HepG2 (cell line): Measurements from ENCODE around the gene CLCA2. TPM values are rescaled to one million over a fixed set of nuclear protein-coding genes. Genes with fewer than 3 reads are reported as not detected.

Experiments
- ATAC-seq: fragments of 200-7000 bp; cut with Tn5 transposase; 3 replicates; pipeline ENCODE4 v1.9.1; 2020; ENCODE audit warnings: mild to moderate bottlenecking, moderate library complexity
- BruUV-seq: library from RNA; stranded (reverse); fragments of 400-500 nt; replicated peaks from 2 replicates; lab custom pipeline; 2021; lab: Mats Ljungman, UMichigan
- CTCF ChIA-PET: fragments of 300-600 bp; formaldehyde crosslinking; extraction: SDS; loops from one replicate; lab custom pipeline; 2021; ENCODE audit warnings: low total read pairs, inconsistent platforms, low intra/inter-chr PET ratio; lab: Yijun Ruan, JAX
- POLR2A ChIA-PET: fragments of 350-600 bp; sonication (Branson Sonifier 250); formaldehyde crosslinking; loops from one replicate; lab custom pipeline; 2020; ENCODE audit warnings: antibody characterized with exemption, inconsistent platforms; lab: Yijun Ruan, JAX
- DNase-seq: peaks from one replicate; pipeline ENCODE4 v3.0.0-alpha.2; 2015; ENCODE audit warnings: low spot score
- FAIRE-seq: peaks from 3 replicates; lab custom pipeline; 2011; peaks lifted over from hg19 to GRCh38; lab: Jason Lieb, UNC
- H2AFZ ChIP-seq: one replicate; pipeline ENCODE4 v1.6.1; 2011; ENCODE audit warnings: low read length, inconsistent platforms
- H3K27ac ChIP-seq: fragments of 300-600 bp; 3 replicates; pipeline ENCODE4 v1.8.0; 2011; ENCODE audit warnings: mixed run types, mild to moderate bottlenecking, mixed read lengths, low read length, inconsistent platforms; ENCODE audit not compliant: insufficient read depth; ENCODE audit errors: extremely low read length
- H3K27me3 ChIP-seq, 2 experiments: fragments of 200-600 bp in 1 of 2; 2 replicates in 1 of 2; 3 replicates in 1 of 2; pipeline versions ENCODE4 v1.6.0 to v1.8.0; 2011; ENCODE audit warnings: low read length in 2 of 2, mild to moderate bottlenecking in 2 of 2, moderate library complexity in 2 of 2, inconsistent platforms in 1 of 2; ENCODE audit not compliant: insufficient read depth in 2 of 2, control insufficient read depth in 1 of 2
- H3K36me3 ChIP-seq, 2 experiments: fragments of 200-600 bp in 1 of 2; replicated peaks in 1 of 2; 2 replicates in 1 of 2; 3 replicates in 1 of 2; pipeline versions ENCODE4 v1.5.1 to v1.8.0; 2011; ENCODE audit warnings: low read length in 2 of 2, inconsistent platforms in 1 of 2; ENCODE audit not compliant: insufficient read depth in 2 of 2, control insufficient read depth in 1 of 2
- H3K4me1 ChIP-seq: 2 replicates; pipeline ENCODE4 v1.5.1; 2012; ENCODE audit warnings: low read length, inconsistent platforms; ENCODE audit not compliant: insufficient read depth
- H3K4me2 ChIP-seq: 2 replicates; pipeline ENCODE4 v1.6.0; 2011; ENCODE audit warnings: low read depth, low read length, inconsistent platforms
- H3K4me3 ChIP-seq, 3 experiments: fragments of 200-600 bp in 1 of 3; sonication (generic), shearing (Covaris generic) in 1 of 3; replicated peaks in 1 of 3; 2 replicates each; pipeline ENCODE4 v1.5.1; 2011 to 2016; ENCODE audit warnings: low read length in 3 of 3, inconsistent platforms in 2 of 3, low read depth in 2 of 3, mild to moderate bottlenecking in 2 of 3, control low read depth in 1 of 3, mixed read lengths in 1 of 3; ENCODE audit not compliant: insufficient read depth in 1 of 3
- H3K79me2 ChIP-seq: one replicate; pipeline ENCODE4 v1.6.1; 2011; ENCODE audit warnings: low read length, inconsistent platforms; ENCODE audit not compliant: insufficient read depth
- H3K9ac ChIP-seq: 2 replicates; pipeline ENCODE4 v1.6.0; 2011; ENCODE audit warnings: mild to moderate bottlenecking, low read depth, low read length, inconsistent platforms; ENCODE audit not compliant: insufficient read depth
- H3K9me3 ChIP-seq: 2 replicates; pipeline ENCODE4 v1.5.1; 2012; ENCODE audit warnings: mild to moderate bottlenecking, low read length
- H4K20me1 ChIP-seq: 2 replicates; pipeline ENCODE4 v1.6.0; 2011; ENCODE audit warnings: inconsistent platforms, mild to moderate bottlenecking, low read length, moderate library complexity; ENCODE audit not compliant: insufficient read depth
- AGO2 ChIP-seq: fragments of 200-400 bp; formaldehyde crosslinking; optimal IDR thresholded peaks from 2 replicates; pipeline ENCODE3; 2017; ENCODE audit warnings: mild to moderate bottlenecking, low read depth, low read length, moderate library complexity
- SKI ChIP-seq: fragments of 450-650 bp; IDR thresholded peaks from one replicate; pipeline ENCODE4 v1.6.1; 2018; ENCODE audit warnings: mild to moderate bottlenecking; ENCODE audit not compliant: partially characterized antibody
- WGBS: methylation state at CpG from one replicate; pipeline ENCODE4 v1.1.6; 2017; ENCODE audit warnings: low lambda C conversion rate; 5-methylcytosine and 5-hydroxymethylcytosine counted together
- in situ Hi-C: cut with HindIII; loops from 2 replicates; pipeline ENCODE4 v1.10.0; 2017; ENCODE audit warnings: low pct_unique_long_range_greater_than_20kb; ENCODE audit not compliant: extremely low pct_ligation_motif_present
- intact Hi-C: fragments of 100-400 bp; cut with micrococcal nuclease; formaldehyde crosslinking; loops from one replicate; pipeline ENCODE4 v1.10.0; 2022; ENCODE audit not compliant: unreplicated experiment
- polyA plus RNA-seq, 8 experiments: library from polyadenylated mRNA; depleted of rRNA in 3 of 8; stranded (reverse) in 7 of 8; unstranded in 1 of 8; fragments of >200 nt; fragmentation: Illumina TruSeq in 4 of 8; extraction: Trizol in 4 of 8; gene quantifications; 2 replicates each; pipeline versions ENCODE4 v1.2.1 to v1.2.3, GENCODE V29; 2011 to 2016; ENCODE audit warnings: low read depth in 4 of 8, missing spikeins in 1 of 8, mixed read lengths in 1 of 8; ENCODE audit not compliant: insufficient read depth in 1 of 8
- total RNA-seq, 5 experiments: library from RNA; depleted of rRNA; stranded (reverse); fragments of >200 nt; fragmentation: Illumina TruSeq; extraction: Trizol; gene quantifications; 2 replicates each; pipeline ENCODE4 v1.2.3, GENCODE V29; 2016; ENCODE audit warnings: low read depth in 1 of 5
- TF ChIP-seq, protein P1 (sequence below): sonication (generic); formaldehyde crosslinking; IDR thresholded peaks from 2 replicates; pipeline ENCODE4 v1.5.0; 2020; ENCODE audit warnings: mild to moderate bottlenecking, missing genetic modification reagents
- TF ChIP-seq, protein P2 (sequence below): sonication (generic); formaldehyde crosslinking; IDR thresholded peaks from one replicate; pipeline ENCODE4 v1.5.1; 2020; ENCODE audit warnings: mild to moderate bottlenecking, missing genetic modification reagents; ENCODE audit errors: not compliant biosample characterization

CLCA2 gene
- total and polyA plus RNA-seq, 2 of the 13 experiments (the other 11 are each of a cell fraction or from before 2014, with no cell fraction given): not detected

DNA sequence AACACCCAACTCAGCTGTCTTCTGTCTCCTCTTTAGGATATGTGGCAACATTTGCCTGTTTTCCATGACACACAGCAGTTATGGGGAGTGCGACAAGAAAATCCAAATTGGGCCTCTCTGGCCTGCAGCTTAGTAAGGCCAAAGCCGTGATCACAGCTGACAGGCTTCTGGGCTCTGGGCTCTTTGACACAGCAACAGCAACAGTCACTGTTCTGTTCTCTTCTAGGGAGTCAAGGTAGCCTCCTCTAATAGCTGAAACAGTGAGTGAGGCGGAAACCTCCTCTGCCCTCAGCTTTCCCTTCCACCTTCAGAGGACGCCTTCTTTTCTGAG is 63.8 kb downstream of the CLCA2 start:
- no peak overlapping the region for H3K27ac ChIP-seq
- no TSS peak for BruUV-seq
- 6% methylated on average over 4 of the region's 4 CpGs for WGBS
- no peaks in the 10 kb centered on the region for H3K9me3 ChIP-seq
- no peak overlapping the region for H3K4me2 ChIP-seq
- no peaks in the 10 kb centered on the region for H3K36me3 ChIP-seq
- ATAC-seq (no peak), FAIRE-seq (no peak), DNase-seq (no peak)
- no peak overlapping the region for H2AFZ ChIP-seq
- no peak overlapping the region for H3K9ac ChIP-seq
- H3K4me1 ChIP-seq: no peaks in the 10 kb centered on the region
- POLR2A ChIA-PET: no interaction called here
- in situ Hi-C loops: no loop called here
- no peak for TF ChIP-seq SKI
- no peaks in the 10 kb centered on the region for H3K79me2 ChIP-seq
- CTCF ChIA-PET: no interaction called here
- H4K20me1 ChIP-seq: no peaks in the 10 kb centered on the region
- no peak overlapping the region for H3K4me3 ChIP-seq
- intact Hi-C loops: no loop called here
- 0 out of 5 replicates have a peak, but pooled peaks cover 0 to 6% of the 10 kb centered on the region in 2 experiments for H3K27me3 ChIP-seq

DNA sequence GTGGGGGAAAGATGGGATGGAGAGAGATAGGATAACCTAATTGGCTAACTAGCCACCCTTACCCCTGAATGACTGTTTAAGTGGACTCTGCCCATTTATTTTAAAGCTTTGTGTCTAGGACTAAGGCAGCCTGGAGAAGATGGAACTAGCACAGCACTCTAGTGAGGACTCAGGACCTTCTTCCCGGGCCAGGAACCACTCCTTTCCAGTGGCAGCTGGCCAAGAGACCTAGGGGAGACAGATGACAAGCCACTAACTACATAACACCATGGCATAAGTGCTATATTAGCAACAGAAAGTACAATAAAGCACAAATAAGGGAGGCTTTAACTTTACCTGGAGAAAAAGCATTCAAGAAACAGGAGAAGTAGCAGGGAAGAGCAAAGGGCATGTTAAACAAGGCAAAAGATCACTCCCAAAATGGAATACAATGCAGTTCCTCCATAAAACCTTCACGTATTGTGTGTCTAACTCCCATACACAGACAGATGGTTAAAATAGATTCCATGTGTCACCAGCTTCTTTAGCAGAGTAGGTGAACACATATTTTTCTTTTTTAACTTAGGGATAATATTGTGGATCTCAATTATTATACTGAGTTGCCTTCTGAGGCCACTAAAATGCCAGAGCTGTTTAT is 65.4 kb downstream of the CLCA2 start:
- POLR2A ChIA-PET: no interaction called here
- H3K4me1 ChIP-seq: no peaks in the 10 kb centered on the region
- 0% methylated on average over 2 of the region's 2 CpGs for WGBS
- H3K4me3 ChIP-seq: no peak overlapping the region
- H3K9ac ChIP-seq: no peak overlapping the region
- H2AFZ ChIP-seq: no peak overlapping the region
- H3K79me2 ChIP-seq: no peaks in the 10 kb centered on the region
- no peaks in the 10 kb centered on the region for H3K36me3 ChIP-seq
- no peak for DNase-seq
- no peak overlapping the region for H3K4me2 ChIP-seq
- intact Hi-C loops (no loop called here), in situ Hi-C loops (no loop called here)
- no peak overlapping the region for H3K27ac ChIP-seq
- FAIRE-seq: no peak
- H3K27me3 ChIP-seq: peaks cover 0 to 6% of the 10 kb centered on the region in 2 experiments; a peak in 1 of 5 replicates
- H4K20me1 ChIP-seq: no peaks in the 10 kb centered on the region
- BruUV-seq: no TSS peak
- CTCF ChIA-PET: no interaction called here
- ATAC-seq: no peak
- no peaks in the 10 kb centered on the region for H3K9me3 ChIP-seq
- no peak for TF ChIP-seq AGO2
- TF ChIP-seq, protein P1, sequence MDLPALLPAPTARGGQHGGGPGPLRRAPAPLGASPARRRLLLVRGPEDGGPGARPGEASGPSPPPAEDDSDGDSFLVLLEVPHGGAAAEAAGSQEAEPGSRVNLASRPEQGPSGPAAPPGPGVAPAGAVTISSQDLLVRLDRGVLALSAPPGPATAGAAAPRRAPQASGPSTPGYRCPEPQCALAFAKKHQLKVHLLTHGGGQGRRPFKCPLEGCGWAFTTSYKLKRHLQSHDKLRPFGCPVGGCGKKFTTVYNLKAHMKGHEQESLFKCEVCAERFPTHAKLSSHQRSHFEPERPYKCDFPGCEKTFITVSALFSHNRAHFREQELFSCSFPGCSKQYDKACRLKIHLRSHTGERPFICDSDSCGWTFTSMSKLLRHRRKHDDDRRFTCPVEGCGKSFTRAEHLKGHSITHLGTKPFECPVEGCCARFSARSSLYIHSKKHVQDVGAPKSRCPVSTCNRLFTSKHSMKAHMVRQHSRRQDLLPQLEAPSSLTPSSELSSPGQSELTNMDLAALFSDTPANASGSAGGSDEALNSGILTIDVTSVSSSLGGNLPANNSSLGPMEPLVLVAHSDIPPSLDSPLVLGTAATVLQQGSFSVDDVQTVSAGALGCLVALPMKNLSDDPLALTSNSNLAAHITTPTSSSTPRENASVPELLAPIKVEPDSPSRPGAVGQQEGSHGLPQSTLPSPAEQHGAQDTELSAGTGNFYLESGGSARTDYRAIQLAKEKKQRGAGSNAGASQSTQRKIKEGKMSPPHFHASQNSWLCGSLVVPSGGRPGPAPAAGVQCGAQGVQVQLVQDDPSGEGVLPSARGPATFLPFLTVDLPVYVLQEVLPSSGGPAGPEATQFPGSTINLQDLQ (CRISPR knock-in tag): no peak
- TF ChIP-seq, protein P2, sequence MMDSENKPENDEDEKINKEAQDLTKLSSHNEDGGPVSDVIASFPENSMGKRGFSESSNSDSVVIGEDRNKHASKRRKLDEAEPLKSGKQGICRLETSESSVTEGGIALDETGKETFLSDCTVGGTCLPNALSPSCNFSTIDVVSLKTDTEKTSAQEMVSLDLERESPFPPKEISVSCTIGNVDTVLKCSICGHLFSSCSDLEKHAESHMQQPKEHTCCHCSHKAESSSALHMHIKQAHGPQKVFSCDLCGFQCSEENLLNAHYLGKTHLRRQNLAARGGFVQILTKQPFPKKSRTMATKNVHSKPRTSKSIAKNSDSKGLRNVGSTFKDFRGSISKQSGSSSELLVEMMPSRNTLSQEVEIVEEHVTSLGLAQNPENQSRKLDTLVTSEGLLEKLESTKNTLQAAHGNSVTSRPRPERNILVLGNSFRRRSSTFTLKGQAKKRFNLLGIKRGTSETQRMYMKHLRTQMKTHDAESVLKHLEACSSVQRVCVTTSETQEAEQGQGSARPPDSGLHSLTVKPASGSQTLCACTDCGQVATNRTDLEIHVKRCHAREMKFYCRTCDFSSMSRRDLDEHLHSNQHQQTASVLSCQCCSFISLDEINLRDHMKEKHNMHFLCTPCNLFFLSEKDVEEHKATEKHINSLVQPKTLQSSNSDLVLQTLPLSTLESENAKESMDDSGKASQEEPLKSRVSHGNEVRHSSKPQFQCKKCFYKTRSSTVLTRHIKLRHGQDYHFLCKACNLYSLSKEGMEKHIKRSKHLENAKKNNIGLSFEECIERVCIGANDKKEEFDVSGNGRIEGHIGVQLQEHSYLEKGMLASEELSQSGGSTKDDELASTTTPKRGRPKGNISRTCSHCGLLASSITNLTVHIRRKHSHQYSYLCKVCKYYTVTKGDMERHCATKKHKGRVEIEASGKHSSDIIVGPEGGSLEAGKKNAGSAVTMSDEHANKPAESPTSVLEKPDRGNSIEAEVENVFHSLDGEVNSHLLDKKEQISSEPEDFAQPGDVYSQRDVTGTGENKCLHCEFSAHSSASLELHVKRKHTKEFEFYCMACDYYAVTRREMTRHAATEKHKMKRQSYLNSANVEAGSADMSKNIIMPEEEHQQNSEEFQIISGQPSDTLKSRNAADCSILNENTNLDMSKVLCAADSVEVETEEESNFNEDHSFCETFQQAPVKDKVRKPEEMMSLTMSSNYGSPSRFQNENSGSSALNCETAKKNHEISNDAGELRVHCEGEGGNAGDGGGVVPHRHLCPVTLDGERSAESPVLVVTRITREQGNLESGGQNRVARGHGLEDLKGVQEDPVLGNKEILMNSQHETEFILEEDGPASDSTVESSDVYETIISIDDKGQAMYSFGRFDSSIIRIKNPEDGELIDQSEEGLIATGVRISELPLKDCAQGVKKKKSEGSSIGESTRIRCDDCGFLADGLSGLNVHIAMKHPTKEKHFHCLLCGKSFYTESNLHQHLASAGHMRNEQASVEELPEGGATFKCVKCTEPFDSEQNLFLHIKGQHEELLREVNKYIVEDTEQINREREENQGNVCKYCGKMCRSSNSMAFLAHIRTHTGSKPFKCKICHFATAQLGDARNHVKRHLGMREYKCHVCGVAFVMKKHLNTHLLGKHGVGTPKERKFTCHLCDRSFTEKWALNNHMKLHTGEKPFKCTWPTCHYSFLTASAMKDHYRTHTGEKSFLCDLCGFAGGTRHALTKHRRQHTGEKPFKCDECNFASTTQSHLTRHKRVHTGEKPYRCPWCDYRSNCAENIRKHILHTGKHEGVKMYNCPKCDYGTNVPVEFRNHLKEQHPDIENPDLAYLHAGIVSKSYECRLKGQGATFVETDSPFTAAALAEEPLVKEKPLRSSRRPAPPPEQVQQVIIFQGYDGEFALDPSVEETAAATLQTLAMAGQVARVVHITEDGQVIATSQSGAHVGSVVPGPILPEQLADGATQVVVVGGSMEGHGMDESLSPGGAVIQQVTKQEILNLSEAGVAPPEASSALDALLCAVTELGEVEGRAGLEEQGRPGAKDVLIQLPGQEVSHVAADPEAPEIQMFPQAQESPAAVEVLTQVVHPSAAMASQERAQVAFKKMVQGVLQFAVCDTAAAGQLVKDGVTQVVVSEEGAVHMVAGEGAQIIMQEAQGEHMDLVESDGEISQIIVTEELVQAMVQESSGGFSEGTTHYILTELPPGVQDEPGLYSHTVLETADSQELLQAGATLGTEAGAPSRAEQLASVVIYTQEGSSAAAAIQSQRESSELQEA (CRISPR knock-in tag): no peak
